NCI-H2227 treated with DMSO at 0.1 percent for 48 hours (cell line): ENCODE data around the gene CDH13.

ENCODE experiments used
- DNase-seq: peaks from one replicate; lab custom pipeline; 2025; lab: John Stamatoyannopoulos, UW

CDH13 gene

DNA sequence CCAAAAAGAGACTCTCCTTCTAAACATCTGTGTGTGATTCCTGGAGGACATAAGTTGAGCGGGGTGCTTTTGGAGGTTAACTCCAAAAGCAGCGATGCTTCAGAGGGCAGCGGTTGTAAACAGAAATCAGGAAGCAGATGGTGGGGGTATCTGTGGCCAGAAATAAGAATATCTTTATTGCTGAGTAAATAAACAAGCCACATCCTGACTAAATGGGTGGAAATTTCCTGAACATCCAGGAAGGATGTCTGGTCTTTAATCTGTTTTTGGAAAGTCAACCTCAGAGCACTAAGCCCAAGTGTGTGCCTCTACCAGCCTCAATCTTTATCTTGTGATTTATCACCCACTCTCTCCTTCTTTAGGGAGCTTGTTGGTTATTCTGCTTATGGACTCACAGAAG lies 123.3 kb downstream of the CDH13 start:
- DNase-seq = no peak

DNA sequence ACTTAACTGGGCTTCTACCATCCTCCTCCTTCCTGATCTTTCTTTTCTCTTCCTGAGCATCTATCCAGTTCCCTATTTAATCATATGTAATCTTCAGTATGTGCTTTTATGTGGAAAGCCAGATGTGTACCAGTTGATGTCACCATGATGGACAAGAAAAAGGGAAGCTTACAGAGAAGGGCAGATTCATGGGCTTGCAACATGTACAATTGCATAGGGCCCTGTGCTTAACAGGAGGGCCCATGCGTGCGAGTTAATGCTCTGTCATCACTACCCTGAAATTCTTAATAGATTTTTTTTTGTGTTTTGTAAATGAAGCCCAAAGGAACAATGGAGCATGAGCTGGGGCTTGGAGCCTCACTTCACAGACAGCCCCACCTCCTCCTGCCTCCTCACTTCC lies 124.3 kb downstream of the CDH13 start:
- DNase-seq = no peak

DNA sequence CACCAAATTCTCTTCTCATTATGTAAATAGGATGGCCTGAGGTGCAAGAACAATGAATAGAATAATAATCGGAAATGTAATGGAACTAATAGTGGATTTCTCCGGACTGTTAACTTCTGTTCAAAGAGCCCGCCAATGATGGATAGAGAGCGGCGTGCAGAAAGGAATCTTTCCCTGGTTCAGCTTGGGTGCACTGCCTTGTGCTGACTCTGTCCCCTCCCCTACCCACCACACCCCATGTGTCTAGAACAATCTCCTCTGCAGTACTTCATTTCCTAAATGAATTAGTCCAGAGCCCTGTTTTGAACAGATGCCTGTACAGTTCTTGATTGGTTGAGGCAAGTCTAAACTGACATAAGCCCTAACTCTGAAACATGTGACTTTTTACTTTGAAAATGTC lies 125.4 kb downstream of the CDH13 start:
- no peak for DNase-seq

DNA sequence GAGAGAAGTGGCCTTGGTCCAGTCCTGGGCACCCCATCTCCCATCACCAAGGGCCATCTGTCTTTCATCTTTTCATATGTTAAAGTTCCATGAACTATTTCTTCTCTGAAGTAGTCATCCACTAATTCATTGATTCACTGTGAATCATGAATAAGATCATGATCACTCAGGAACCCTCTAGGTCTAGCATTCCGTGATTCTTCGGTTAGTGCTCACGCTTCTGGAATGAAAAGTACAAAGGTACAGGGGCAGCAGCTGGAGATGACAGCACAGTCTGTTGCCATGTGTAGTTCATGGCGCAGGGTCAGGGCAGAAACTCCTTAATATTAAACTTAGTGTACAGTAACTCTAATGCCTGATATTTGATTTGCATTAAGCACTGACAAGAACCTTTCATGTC lies 127.1 kb downstream of the CDH13 start:
- DNase-seq = no peak

DNA sequence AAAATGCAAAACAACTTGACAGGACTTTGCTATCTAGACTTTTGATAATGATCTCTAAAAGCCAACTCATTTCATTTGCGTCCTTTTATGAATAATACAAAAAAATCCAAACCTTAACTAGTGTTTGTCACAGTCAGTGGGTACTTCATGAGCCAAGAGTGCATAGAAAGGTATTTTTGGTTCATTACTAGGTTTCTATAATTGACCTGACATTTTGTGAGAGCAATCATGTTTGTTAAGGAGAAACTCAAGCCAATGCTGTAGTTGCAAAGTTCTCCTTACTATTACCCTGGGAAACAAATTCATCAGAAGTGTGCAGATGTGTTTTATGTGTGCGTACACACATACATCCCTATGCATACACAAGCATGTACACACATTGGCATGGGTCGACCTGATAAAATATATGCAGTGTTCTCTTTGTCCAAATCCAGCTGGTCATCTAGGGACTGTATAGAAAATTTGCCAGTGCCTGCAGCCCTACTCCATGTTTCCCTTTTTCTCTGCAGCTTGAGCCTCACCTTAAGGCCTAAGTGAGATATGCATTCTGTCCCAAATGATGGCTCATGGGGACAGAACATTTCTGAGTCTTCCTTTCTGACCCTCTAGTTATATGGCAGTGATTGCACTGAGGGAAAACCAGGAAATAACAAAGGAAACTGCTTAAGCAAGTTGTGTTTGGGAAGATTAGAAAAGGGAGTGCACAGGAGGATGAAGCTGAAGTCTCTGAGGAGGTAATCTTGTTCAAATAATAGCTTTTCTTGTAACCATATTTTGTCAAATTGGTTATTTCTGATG lies 128.1 kb downstream of the CDH13 start:
- DNase-seq = no peak

DNA sequence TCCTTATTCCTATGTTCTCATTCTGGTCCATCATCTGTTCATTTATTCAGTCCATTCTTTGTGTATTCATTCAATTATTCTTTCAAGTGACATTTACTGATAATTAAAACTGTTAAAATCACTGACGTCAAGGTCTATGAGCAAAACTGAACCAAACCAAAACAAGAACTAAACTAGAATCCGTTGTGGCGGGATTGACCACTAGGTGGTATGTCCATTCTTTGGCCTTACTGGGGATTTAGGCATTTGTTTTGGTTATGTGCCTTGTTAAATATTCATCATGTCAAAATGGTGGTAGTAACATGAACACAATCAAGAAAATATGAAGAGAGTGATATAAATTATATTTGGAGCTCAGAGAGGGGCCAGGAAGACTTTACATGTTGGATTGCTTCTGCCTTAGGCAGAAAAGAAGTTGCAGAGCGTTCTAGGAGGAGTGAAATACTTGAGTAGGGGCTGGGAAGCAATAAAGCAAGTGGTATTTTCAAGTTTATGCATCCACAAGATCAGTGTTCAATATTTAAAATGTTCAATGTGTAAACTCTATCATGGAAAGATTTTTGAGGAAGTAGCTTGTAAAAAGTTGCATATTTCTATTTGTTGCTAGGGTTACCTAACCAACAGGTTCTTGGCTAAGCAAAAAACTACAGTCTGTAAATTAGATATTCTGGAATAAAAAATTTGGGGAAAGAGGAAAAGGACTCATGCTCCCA lies 129.0 kb downstream of the CDH13 start:
- no peak for DNase-seq

DNA sequence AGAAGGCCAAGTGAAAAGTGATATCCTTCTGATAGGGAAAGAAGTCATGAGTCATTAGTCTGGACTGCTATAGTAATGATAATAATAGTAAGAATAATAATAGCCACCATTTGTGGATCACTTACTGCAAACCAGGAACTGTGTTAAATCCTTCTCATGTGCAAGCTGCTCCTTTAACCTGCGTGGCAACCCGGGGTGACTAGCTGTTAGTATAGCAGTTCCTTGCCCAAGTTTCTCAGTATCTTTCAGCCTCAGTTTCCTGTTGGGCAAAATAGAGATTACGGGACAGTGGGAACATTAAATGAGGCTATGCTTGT lies 129.5 kb downstream of the CDH13 start:
- DNase-seq = no peak

DNA sequence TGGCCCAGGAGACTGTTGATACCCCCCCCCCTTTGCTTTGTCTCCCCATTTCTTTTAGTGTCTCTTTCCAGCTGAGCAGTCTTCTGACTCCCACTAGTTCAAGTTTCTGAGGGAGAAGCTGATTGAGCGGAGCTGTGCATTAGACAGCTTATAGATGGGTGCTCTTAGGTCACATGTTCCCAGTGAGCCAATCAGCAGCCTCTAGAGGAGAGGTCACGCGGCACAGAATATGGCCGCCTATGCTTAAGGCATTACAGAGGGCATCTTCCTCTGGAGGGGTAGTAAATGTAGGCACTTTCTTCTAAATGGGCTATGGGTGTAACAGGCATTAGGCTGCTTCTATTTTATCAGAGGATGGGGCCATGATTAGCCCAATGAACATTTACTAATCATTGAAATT lies 131.6 kb downstream of the CDH13 start:
- DNase-seq = no peak

DNA sequence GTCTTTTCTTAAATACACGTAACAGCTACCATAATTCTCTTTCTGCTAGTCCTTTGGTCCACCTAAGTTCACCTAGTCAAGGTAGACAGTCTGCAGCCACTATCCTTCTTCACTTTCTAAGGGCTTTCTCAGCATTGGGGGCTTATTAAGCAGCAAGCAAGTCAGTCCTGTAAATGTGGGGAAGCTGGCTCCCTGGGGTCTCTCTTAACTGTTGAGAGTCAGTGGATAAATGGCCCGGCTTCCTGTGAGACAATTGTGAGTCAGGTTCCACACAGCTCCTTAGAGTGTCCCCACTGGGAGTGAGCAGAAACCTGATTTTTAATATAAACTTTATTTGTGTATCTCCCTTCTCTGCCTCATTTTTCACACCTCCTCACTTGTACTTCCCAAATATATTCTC lies 132.1 kb downstream of the CDH13 start:
- DNase-seq = no peak

DNA sequence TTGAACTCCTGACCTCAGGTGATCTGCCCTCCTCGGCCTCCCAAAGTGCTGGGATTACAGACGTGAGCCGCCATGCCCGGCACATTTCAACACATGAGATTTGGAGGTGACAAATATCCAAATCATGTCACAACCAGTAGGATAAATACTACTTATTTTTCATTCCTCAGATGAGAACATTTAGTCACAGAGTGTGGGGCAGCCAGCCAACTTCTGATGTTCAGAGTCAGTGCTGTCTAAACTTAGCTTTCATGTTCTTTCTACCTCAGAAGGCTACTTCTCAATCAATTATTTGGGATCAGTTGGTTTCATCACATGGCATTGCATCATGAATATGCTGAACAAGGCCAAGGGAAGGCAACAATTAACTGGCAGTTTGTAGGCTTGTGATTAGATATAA lies 134.5 kb downstream of the CDH13 start:
- DNase-seq = no peak

DNA sequence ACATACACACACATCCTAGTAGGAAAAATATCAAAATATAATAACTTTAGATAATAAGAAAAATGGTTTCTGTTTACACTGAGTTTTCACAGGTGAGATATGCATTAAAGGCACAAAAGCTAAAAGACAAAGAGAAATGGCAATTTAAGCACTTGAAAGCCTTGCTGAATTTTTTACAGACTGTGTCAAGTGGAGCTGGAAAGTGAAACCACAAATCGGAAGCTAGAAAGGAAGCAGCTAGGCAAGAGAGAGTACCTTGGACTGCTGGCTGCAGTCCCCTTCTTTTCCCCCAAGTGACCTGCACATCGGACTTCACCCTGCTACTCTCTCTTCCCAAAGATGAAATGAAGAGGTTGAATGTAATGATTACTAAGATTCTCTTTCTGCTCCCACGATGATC lies 135.1 kb downstream of the CDH13 start:
- DNase-seq = no peak

DNA sequence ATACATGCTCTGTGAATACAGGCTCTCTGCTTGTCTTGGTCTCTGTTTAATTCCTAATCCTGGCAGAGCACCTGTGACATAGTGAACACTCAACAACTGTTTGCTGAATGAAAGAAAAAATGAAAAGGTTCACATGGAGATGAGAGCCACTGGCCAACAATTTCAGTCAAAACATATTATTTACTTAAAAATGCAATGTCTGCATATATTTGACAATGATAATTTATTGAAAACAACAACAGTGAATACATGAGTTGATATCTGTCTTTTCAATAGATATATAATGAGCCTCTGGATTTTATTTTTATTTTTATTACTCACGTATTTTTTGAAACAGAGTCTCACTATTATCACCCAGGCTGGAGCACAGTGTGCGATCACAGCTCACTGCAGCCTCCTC lies 136.6 kb downstream of the CDH13 start:
- DNase-seq = no peak

DNA sequence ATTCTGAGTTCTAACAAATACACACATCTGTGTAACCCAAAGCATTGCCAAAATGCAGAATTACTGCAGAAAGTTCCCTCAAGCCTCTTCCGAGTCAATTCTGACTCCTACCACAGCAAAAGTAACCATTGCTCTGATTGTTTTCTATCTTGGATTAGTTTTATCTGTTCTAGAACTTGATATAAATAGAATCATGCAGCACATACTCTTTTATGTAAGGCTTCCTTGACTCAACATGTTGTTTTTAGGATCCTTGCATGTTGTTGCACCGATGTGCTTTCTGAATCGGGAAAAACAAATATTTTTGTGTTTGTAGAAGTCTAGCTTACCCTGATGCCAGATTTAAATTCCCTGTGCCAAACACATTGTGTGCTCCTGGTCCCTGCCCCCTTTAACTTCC lies 140.4 kb downstream of the CDH13 start:
- DNase-seq = no peak

DNA sequence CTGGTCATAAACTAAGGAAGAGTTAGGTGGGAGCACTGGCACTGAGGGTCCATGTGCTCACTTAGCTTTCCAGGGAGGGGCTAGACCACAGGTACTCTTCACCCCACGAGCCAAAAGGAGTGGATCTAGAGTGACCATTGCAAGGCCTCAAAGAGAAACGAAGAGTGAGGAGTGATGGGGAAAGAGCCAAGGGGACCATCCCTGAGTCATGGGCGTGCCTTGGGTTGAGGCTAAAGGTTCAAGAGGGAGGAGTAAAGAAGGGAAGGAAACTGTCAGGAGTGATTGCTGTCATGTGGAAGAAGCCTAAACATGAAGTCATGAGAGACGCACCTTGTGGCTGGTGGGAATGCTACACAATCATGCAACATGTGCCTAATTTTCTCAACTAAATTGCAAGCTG lies 141.0 kb downstream of the CDH13 start:
- DNase-seq = no peak

DNA sequence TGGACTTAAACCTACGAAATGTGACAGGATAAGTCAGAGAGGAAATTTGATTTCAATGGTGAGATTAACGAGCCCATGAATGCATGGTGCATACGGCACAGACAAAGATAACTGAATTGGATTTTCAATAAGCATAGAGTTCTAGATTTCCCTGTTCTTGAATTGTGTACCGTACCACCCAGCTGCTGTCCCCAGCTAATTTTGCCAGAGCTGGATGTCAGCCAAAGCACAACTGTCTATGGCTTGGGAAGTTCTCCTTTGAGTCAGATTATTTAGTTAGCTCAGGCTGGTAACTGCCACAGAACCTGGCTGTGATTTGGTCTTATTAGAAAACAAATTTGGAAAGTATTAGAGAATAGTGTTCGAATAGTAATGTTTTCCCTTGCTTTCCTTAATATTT lies 143.1 kb downstream of the CDH13 start:
- no peak for DNase-seq

DNA sequence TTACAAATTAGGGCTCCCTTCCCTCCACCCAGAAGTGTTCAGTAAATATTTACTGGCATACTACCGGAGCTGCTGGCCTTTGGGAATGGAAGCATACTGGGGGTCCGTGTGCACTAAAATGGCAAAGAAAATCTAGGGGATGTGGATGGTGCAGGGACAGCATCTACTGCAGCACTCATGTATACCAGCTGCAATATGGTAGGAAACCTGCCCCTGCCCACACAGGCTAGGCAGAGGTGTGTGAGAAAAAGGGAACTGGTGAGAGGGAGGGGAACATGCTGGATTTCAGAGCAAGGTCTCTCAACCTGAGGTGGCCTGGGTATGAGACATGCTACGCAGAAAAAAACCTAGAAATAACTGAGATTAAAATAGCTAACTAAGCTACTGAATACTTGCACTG lies 145.4 kb downstream of the CDH13 start:
- no peak for DNase-seq

DNA sequence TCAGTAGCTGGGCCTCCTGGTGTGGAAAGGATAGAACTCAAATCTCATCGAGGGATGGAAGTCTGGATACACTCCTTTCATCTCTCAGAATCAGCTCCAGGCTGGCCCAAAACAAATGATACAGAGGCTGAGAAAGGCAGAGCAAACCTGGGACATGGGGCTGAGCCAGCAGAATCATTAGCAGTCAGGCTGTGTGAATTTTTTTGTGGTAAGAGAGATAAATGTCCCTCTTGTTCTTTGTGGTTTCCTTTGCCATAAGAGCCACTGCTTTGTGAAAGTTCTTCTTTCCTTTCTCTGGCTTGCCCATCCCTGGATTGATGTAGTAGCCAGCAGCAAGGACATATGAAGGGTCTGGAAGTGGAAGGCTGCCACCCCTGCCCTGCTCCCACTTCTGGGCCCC lies 146.2 kb downstream of the CDH13 start:
- DNase-seq = no peak

DNA sequence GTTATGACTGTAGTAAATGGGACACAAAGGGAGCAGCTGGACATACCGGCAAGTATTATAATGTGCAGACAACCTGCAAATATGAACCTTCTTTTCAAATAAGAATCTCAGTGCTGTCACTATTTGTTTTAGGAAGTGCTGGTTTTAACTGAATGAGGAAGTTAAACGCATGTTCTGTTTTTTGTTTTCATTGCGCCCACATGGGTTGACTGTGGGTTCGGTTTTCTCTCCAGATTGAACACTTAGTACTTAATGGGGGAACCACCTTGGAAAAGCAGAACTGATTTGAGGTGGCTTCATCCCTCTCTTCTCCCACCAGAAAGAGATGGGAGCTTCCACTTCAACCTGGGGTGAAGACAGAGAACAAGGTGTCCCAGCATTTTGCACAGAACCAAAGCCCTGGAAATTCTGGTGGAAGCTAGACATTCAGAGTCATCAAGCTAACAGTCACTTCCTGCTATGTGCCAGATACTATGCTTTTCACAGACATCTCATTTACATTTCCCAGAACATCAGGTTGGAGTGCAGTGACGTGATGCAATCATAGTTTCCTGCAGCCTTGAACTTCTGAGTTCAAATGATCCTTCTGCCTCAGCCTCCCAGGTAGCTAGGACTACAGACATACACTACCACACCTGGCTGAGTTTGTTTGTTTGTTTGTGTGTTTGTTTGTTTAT lies 149.8 kb downstream of the CDH13 start:
- no peak for DNase-seq

DNA sequence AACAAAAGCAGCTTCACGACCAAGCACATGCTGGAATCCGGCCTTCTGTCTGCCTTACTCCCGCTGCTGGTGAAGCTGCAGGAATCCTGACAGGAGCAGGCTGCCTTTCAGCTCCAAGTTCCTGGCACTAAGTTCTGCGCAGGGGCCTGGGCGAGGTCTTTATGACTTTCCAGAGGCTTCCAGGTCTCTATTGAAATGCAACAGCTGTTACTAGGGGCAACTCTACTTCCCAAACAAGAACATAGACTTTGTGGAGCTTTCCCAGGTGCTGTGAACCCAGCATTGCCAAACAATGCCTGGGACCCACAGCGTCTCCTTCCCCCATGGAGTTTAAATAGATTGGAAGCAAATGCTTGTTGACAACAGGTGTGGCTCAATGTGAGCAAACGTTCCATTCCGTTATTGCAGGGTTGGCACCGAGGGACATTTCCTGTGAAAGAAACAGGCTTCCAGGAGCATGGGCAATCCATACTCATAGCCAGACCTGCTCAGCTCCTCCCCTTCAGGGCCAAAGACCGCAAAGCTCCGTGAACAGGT lies 156.0 kb downstream of the CDH13 start:
- no peak for DNase-seq

DNA sequence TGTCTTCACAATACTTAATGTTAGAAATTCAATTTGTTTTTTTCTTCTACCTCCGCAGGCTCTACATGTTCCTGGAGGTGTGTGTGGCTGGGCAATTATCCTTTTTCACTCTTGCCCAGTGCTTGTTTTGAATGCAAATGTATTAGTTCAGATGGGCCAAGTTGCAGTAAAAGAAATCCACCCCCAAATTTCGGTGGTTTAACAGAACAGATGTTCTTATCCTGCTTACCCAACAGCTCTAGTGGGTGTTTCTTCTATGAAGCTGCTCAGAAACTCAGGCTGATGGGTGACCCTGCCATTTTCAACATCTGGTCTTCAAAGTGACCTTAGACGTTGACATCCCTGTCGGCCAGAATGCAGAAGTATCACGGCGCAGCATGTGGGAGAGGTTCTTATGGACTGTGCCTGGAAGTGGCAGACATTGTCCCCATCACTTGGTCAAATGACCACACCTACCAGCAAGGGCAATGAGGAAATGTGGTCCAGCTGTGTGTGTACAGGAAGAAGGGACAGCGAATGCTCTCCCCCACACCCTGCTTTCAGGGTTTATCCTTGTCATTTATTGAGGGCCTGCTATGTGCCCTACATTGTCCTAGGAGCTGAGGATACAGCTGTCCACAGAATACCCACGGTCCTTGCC lies 157.3 kb downstream of the CDH13 start:
- no peak for DNase-seq

DNA sequence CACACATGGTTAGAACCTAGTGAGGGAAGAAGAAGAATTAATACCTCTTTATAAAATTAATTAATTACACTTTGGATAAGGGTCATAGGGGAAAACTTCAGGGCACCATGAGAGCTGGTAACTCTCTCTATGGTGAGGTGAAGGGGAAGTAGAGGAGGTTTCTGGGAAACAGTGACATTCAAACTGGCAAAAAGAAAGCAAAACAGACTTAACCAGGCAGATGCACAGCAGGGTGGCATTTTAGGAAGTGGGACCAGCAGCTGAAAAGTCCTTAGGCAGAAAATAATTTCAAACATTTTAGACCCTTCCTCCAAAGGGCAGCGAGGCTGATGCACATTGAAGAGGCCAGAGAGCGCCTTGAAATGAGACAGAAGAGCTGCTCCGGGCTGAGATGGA lies 157.8 kb downstream of the CDH13 start:
- no peak for DNase-seq

DNA sequence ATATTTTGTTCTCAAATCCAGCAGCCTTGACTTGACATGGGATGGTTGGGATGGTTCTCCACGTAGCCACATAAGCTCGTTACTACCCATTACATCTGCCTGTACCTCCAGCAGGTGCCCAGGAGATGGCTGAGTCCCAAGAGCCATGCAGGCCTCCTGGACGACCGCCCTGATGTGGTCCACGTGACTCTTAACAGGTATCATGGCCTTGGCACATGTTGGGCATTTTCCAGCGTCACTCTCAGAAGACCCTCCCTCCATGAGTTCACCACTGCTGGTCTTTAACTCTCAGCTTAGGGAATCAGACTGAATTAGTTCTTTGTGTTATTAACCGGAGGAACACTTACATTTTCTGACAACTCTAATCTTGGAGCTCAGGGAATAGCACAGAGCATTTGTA lies 161.5 kb downstream of the CDH13 start:
- no peak for DNase-seq

DNA sequence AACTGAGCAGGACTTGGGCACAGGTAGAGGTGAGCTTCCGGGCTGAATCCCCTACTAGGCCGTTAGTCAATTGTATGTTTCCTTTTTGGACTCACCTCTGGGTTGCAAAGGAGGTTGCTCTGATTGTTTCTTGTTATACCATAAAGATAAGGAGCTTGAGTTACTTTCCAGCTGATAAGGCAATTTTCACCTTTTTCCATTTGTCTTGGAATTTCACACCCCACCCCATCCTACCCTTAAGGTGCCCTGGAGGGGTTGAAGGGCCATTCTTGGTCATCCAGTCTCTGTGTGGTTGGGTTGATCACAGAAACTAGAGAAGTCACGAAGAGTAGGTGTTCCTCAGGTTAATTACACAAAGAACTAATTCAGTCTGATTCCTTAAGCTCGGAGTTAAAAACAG lies 162.2 kb downstream of the CDH13 start:
- no peak for DNase-seq
